NCI-H2196 treated with DMSO at 0.1 percent for 48 hours (cell line): ENCODE measurements around the gene HOMER1.
A peak's percentile ranks its signal among the peaks of the same experiment; 100 is the strongest.
"Not testable (repeated sequence)": the region's sequence is repeated elsewhere in the genome, so short reads cannot be mapped to it uniquely, and the experiment has no call there.

ENCODE experiments used
- DNase-seq: peaks from one replicate; lab custom pipeline; 2025; ENCODE audit not compliant: unreplicated experiment; lab: John Stamatoyannopoulos, UW

The HOMER1 gene

DNA sequence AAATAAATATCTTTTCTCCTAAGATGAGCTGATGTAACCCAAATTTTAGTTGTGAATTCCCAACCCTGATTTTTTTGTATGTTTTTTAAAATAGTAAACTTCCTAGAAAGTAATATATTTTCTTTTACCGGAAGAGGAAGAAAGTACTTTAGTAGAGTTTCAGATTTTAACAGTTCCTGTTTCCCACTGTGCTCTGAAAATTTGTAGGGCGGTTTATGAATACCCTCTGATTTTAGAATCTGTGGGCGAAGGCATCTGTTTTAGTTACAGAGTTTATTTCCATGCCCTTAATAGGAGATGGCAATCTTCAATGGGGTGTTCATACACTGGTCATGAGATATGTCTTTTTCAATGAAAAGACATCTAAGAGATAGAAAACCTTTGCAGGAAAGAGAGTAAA lies 3.7 kb upstream of the HOMER1 start:
- no peak for DNase-seq

GRCh38 chr5:79516986-79517385 lies 3.1 kb upstream of the HOMER1 start:
- no peak for DNase-seq

DNA sequence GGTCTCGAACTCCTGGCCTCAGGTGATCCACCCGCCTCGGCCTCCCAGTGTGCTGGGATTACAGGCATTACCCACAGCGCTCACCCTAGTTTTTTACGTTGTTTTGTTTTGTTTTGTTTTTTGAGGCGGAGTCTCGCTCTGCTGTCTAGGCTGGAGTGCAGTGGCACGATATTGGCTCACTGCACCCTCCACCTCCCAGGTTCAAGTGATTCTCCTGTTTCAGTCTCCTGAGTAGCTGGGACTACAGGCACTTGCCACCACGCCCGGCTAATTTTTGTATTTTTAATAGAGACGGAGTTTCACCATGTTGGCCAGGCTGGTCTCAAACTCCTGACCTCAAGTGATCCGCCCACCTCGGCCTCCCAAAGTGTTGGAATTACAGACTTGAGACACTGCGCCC lies 2.4 kb upstream of the HOMER1 start:
- not testable (repeated sequence) for DNase-seq

GRCh38 chr5:79514391-79515105 lies 614 bp upstream of the HOMER1 start:
- peak; percentile 60 for DNase-seq

GRCh38 chr5:79513308-79513703 lies 628 bp downstream of the HOMER1 start:
- DNase-seq, result no peak

DNA sequence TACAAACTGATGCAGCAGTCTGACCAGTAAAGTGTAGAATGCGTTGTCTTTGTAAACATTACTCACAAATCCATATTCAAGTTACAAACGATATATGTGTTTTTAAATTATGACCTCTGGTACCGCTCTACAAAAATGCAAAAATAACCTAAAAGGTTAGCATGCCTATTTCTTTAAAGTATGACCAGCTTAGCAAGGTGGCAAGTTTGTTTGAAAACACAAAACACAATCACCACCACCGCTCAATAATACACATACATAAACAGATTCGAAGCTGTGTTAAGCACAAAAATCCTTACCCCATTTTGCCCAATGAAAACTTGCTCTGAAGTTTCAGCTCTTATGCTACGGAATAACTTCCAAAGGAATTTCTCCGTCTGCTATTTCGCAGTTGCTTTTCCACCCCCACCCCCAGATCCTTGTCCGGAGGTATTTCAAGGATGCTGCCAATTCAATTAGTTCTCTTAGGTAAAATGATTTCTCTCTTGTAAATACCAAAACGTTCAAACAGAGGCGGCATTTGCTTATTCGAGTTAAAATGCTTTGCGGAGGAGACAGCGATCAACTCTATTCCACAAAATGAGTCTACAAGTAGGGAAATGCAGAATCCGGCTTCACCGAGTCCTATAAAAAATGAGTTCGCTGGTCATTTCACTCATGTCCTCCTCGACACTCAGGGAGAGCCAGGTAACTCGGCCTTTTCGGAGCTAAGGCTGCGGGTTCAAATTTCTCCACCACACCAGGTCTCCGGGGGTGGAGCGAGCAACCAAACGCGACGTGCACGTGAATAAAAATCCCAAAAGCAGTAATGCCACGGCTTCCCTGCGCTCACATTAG lies 1.2 kb downstream of the HOMER1 start:
- DNase-seq, result no peak

GRCh38 chr5:79512049-79512448 lies 1.9 kb downstream of the HOMER1 start:
- no peak for DNase-seq

GRCh38 chr5:79510638-79511037 lies 3.3 kb downstream of the HOMER1 start:
- DNase-seq, result no peak

- DNase-seq, result no peak
Observed at GRCh38 chr5:79509244-79509885, 4.6 kb downstream of the HOMER1 start.

DNA sequence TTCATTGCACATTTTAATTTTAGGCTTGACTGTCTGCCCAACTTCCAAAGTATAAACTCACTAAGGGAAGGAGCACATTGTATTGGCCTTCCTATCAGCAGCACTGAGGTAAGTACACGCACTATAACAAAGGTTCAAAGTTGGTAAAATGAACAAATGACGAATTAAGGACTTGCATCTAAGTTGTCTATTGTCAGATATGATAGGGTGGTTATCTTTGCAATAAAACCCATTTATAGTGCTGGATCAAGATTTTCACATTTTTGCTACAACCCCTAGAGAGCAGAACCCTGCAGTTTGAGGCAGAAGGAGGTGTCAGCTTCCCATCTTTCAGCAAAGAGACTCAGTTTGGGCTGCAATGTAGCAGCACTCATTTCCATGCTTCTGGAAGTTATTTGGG lies 5.1 kb downstream of the HOMER1 start:
- DNase-seq, result no peak

GRCh38 chr5:79508354-79508753 lies 5.6 kb downstream of the HOMER1 start:
- DNase-seq, result no peak

- no peak for DNase-seq
Observed at GRCh38 chr5:79507251-79508205, 6.4 kb downstream of the HOMER1 start.

DNA sequence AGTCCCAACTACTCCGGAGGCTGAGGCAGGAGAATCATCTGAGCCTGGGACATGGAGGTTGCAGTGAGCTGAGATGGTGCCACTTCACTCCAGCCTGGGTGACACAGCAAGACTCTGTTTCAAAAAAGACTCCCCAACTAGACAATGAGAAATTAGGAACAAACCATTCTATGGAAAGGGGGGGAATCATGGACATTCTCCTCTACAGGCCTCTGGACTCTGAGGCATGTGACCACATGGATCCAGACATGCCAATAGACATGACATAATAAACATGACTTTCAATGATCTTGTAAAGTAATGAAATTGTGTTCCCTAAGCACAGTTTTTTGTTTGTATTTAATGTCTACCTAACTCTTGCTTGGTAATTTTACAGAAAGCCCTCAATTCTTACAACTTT lies 8.8 kb downstream of the HOMER1 start:
- DNase-seq, result no peak

DNA sequence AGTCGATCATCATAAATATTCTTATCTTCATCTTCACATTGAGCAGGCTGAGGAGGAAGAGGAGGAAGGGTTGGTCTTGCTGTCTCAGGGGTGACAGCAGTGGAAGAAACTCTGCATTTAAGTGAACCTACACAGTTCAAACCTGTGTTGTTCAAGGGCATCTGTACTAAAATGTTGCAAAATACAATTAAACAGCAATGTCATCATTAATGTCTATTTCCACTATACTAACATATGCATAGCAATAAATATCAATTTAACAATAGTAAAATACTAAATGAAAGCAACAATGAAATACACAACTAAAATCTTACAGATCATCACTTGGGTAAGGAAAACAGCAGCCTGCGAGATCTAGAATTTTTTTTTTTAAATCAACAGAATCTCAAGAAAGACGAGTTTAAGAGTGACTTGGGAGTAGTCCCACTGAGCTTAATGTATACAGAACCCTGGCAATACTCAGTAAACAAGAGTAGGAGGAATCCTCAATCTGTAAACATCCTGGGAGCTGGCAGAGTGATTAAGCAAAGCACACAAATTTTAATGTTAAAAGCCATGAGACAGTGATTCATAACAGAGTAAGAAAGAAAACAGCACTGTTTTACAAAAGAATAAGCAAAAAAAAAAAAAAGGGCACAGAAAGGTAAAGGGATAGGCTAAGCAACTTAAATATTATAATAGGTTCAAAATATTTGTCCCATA lies 10.0 kb downstream of the HOMER1 start:
- DNase-seq, result no peak

DNA sequence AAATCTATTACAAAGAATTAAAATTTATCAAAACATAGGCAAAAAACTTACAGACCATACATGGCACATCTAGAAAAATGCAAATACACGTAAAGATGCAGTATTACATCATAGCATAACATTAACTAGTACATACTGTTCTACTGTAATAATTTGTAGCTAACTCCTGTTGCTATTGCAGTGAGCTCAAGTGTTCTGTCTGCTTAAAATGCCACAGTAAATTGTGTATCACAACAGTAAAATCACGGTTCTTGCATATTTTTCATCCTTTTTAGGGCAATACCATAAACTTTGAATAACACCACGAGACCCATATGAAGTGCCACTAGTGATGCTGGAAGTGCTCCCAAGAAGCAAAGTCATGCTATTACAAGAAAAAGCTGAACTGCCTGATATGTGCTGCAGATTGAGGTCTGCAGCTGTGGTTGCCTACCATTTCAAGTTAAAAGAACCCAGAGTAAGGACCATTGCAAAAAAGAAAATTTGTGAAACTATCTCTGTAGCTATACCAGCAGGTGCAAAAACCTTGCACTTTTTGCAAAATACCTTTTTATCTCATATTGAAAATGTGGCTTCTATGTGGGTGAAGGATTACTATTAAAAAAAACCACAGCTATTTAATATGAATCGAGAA lies 14.2 kb downstream of the HOMER1 start:
- DNase-seq, result no peak

DNA sequence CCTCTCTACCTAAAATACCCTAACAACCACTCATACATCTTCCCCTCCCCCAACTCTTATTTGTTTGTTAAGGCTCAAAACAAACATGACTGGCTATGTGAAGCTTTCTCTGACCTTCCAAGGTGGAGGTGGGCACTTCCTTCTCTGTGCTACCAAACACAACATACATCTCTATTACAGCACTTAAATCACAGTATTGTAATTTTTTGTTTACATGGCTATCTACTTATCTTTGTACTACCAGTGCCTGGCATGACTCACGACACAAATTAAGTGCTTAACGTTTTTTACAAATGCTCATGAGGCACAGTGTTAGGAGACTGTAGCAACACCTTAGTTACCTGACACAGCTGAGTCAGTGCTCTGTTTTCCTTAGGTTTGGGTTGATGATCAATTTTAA lies 18.6 kb downstream of the HOMER1 start:
- DNase-seq, result no peak

GRCh38 chr5:79493596-79494345 lies 20.2 kb downstream of the HOMER1 start:
- DNase-seq, result no peak

DNA sequence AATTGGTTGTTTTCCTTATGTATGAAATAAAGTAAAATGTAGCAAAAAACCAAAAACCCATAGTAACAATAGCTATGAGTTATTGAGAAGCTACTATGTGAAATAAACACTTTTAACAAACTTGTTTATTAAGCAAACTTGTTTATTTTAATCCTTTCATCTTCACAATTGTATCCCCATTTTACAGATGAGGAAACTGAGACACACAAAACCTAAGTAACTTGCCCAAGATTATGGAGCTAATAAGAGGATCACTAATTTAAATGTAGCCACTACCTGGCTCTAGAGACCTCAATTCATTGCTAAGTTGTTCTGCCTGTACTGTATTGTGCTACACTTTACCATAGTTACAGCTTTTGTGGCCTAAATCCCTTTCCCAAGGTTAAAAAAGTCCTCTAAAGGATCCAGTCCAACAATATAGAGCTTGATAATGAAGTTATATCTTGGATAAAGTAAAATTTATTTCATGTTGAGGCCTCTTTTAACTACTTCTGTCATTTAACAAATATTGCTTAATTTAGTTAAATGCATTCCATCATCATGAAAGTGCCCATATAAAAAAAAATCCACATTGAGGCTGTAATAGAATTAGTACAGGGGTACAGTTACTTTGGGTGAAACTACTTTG lies 22.1 kb downstream of the HOMER1 start:
- DNase-seq, result no peak
